ENCODE results near the gene GPS1.

DNA sequence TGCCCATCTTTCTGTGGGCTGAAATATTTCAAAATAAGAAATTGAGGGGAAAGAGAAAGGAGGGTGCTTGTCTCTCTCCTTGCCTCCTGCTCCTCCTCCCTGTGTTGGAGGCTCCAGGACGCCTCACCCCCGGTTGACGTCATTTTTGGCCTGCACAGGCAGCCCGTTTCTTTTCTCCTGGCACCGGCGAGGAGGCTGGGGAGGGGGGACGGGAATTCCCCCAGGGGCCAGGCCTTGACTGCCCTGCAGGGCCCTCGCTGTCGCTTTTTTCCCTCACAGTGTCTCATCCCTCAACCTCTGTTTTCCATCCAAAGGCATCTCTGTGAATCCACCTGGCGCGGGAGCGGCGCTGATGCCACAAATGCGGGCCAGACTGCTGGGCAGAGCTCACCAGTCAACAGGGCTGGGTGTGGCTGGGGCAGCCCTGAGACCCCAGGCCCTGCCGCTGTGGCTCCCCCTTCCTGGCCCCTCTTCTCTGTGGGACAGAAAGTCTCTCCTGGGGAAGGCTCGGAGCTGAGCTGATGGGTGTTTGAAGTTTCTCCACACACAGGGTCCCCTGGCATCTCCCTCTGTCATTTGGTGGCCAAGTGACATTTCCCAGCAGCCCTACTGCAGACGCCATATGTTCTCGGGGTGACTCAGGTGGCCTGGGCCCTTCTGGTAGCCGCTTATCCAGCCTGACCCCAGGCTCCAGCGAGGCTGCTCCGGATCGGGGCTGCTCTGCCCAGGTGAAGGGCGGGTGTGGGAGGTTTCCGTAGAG lies 45.0 kb upstream of the GPS1 start:
- TF ChIP-seq GATA2 (IDR thresholded peaks at IDR 0.05; ENCODE audit: low read depth, low read length) = no peak
- TF ChIP-seq GATA3 (IDR thresholded peaks at IDR 0.05; ENCODE audit: low read depth, low read length) = no peak
